HEK293 (cell line): ENCODE data around the gene RIN2.

ENCODE experiments used
- CTCF ChIA-PET: fragments of 350-600 bp; formaldehyde crosslinking; extraction: SDS; loops from one replicate; lab custom pipeline; 2021; ENCODE audit warnings: antibody characterized with exemption; lab: Yijun Ruan, JAX
- POLR2A ChIA-PET: fragments of 300-600 bp; formaldehyde crosslinking; extraction: SDS; loops from one replicate; lab custom pipeline; 2020; ENCODE audit warnings: antibody characterized with exemption, inconsistent platforms; lab: Yijun Ruan, JAX
- H3K27ac ChIP-seq: fragments of 200-500 bp; sonication (Bioruptor generic); 2 replicates; pipeline ENCODE4 v1.5.1; 2014; ENCODE audit warnings: low read depth, low read length, control low read depth, inconsistent platforms; ENCODE audit errors: extremely low read depth
- H3K36me3 ChIP-seq, 2 experiments: fragments of 200-500 bp in 1 of 2; sonication (Bioruptor generic) in 1 of 2; 1 replicate in 1 of 2; 2 replicates in 1 of 2; pipeline ENCODE4 v1.5.1; 2014 to 2017; ENCODE audit warnings: inconsistent platforms in 2 of 2, low read length in 2 of 2; ENCODE audit not compliant: control insufficient read depth in 2 of 2, insufficient read depth in 1 of 2
- H3K4me1 ChIP-seq: fragments of 200-500 bp; sonication (Bioruptor generic); 2 replicates; pipeline ENCODE4 v1.5.1; 2014; ENCODE audit warnings: mild to moderate bottlenecking, low read length, inconsistent platforms; ENCODE audit not compliant: control insufficient read depth, insufficient read depth
- H3K4me3 ChIP-seq: 2 replicates; pipeline ENCODE4 v1.5.1; 2011; ENCODE audit warnings: low read depth, mild to moderate bottlenecking, control low read depth, low read length, moderate library complexity
- H3K9me3 ChIP-seq: fragments of 200-500 bp; sonication (Bioruptor generic); 2 replicates; pipeline ENCODE4 v1.5.1; 2014; ENCODE audit warnings: low read depth, low read length, inconsistent platforms; ENCODE audit not compliant: control insufficient read depth, insufficient read depth
- BCL11B ChIP-seq: fragments of 450-650 bp; formaldehyde crosslinking; IDR thresholded peaks from 2 replicates; pipeline ENCODE4 v1.5.1; 2016; ENCODE audit warnings: low read depth, missing biosample characterization, missing genetic modification characterization
- HOXC10 ChIP-seq: sonication (generic); formaldehyde crosslinking; IDR thresholded peaks from 2 replicates; pipeline ENCODE4 v1.8.1; 2023; ENCODE audit warnings: mild to moderate bottlenecking, missing genetic modification reagents
- KLF1 ChIP-seq: fragments of 450-650 bp; formaldehyde crosslinking; IDR thresholded peaks from 2 replicates; pipeline ENCODE4 v1.5.1; 2016; ENCODE audit warnings: missing biosample characterization, missing genetic modification characterization
- KLF9 ChIP-seq: fragments of 450-650 bp; formaldehyde crosslinking; IDR thresholded peaks from 2 replicates; pipeline ENCODE4 v1.5.1; 2016; ENCODE audit warnings: missing biosample characterization, missing genetic modification characterization, low read depth
- PRDM6 ChIP-seq: fragments of 450-650 bp; formaldehyde crosslinking; IDR thresholded peaks from 2 replicates; pipeline ENCODE4 v1.5.1; 2017; ENCODE audit warnings: missing biosample characterization, missing genetic modification characterization
- SCRT2 ChIP-seq: fragments of 450-650 bp; formaldehyde crosslinking; IDR thresholded peaks from 2 replicates; pipeline ENCODE4 v1.5.1; 2016; ENCODE audit warnings: missing biosample characterization, missing genetic modification characterization
- SP2 ChIP-seq: fragments of 450-650 bp; formaldehyde crosslinking; IDR thresholded peaks from 2 replicates; pipeline ENCODE4 v1.5.1; 2016; ENCODE audit warnings: missing biosample characterization, missing genetic modification characterization
- SP3 ChIP-seq: fragments of 450-650 bp; formaldehyde crosslinking; IDR thresholded peaks from 2 replicates; pipeline ENCODE4 v1.5.1; 2016; ENCODE audit warnings: missing biosample characterization, missing genetic modification characterization
- TCF7L2 ChIP-seq: IDR thresholded peaks from 2 replicates; pipeline ENCODE4 v1.6.1; 2011; ENCODE audit warnings: low read depth, mild to moderate bottlenecking, inconsistent platforms, low read length, moderate library complexity, borderline replicate concordance
- ZBTB1 ChIP-seq: fragments of 450-650 bp; formaldehyde crosslinking; IDR thresholded peaks from 2 replicates; pipeline ENCODE4 v1.5.1; 2016; ENCODE audit warnings: missing biosample characterization, missing genetic modification characterization
- ZFP69B ChIP-seq: fragments of 450-650 bp; formaldehyde crosslinking; IDR thresholded peaks from 2 replicates; pipeline ENCODE4 v1.5.1; 2016; ENCODE audit warnings: missing biosample characterization, missing genetic modification characterization
- ZIC2 ChIP-seq: fragments of 450-650 bp; formaldehyde crosslinking; IDR thresholded peaks from 2 replicates; pipeline ENCODE4 v1.5.1; 2016; ENCODE audit warnings: missing biosample characterization, missing genetic modification characterization
- ZNF16 ChIP-seq: fragments of 450-650 bp; formaldehyde crosslinking; IDR thresholded peaks from 2 replicates; pipeline ENCODE4 v1.5.1; 2016; ENCODE audit warnings: low read depth, missing biosample characterization, missing genetic modification characterization
- ZNF169 ChIP-seq: fragments of 450-650 bp; formaldehyde crosslinking; IDR thresholded peaks from 2 replicates; pipeline ENCODE4 v1.5.1; 2016; ENCODE audit warnings: missing biosample characterization, missing genetic modification characterization
- ZNF175 ChIP-seq: fragments of 450-650 bp; formaldehyde crosslinking; IDR thresholded peaks from 2 replicates; pipeline ENCODE4 v1.5.1; 2016; ENCODE audit warnings: missing biosample characterization, missing genetic modification characterization
- ZNF19 ChIP-seq: fragments of 450-650 bp; formaldehyde crosslinking; IDR thresholded peaks from 2 replicates; pipeline ENCODE4; 2016; ENCODE audit warnings: missing biosample characterization, missing genetic modification characterization, low read depth
- ZNF202 ChIP-seq: fragments of 450-650 bp; formaldehyde crosslinking; IDR thresholded peaks from 2 replicates; pipeline ENCODE4 v1.5.1; 2016; ENCODE audit warnings: missing biosample characterization, missing genetic modification characterization, borderline replicate concordance
- ZNF211 ChIP-seq: fragments of 450-650 bp; formaldehyde crosslinking; IDR thresholded peaks from 2 replicates; pipeline ENCODE4 v1.5.1; 2016; ENCODE audit warnings: low read depth, missing biosample characterization, missing genetic modification characterization
- ZNF24 ChIP-seq: fragments of 450-650 bp; formaldehyde crosslinking; IDR thresholded peaks from 2 replicates; pipeline ENCODE4 v1.5.1; 2016; ENCODE audit warnings: missing biosample characterization, missing genetic modification characterization
- ZNF280D ChIP-seq: fragments of 450-650 bp; formaldehyde crosslinking; IDR thresholded peaks from 2 replicates; pipeline ENCODE4 v1.5.1; 2016; ENCODE audit warnings: missing biosample characterization, missing genetic modification characterization
- ZNF354C ChIP-seq: fragments of 450-650 bp; formaldehyde crosslinking; IDR thresholded peaks from 2 replicates; pipeline ENCODE4 v1.5.1; 2016; ENCODE audit warnings: missing biosample characterization, missing genetic modification characterization, low read depth, borderline replicate concordance
- ZNF48 ChIP-seq: fragments of 450-650 bp; formaldehyde crosslinking; IDR thresholded peaks from 2 replicates; pipeline ENCODE4 v1.5.1; 2016; ENCODE audit warnings: missing biosample characterization, missing genetic modification characterization
- ZNF529 ChIP-seq: fragments of 450-650 bp; formaldehyde crosslinking; IDR thresholded peaks from 2 replicates; pipeline ENCODE4 v1.5.1; 2017; ENCODE audit warnings: missing genetic modification characterization, missing biosample characterization; ENCODE audit not compliant: insufficient replicate concordance
- ZNF600 ChIP-seq: fragments of 450-650 bp; formaldehyde crosslinking; IDR thresholded peaks from 2 replicates; pipeline ENCODE4 v1.5.1; 2016; ENCODE audit warnings: missing biosample characterization, missing genetic modification characterization
- ZNF843 ChIP-seq: fragments of 450-650 bp; formaldehyde crosslinking; IDR thresholded peaks from 2 replicates; pipeline ENCODE4 v1.5.1; 2016; ENCODE audit warnings: missing biosample characterization, missing genetic modification characterization
- ZXDB ChIP-seq: fragments of 450-650 bp; formaldehyde crosslinking; IDR thresholded peaks from 2 replicates; pipeline ENCODE4 v1.5.1; 2016; ENCODE audit warnings: missing biosample characterization, missing genetic modification characterization

The RIN2 gene

GRCh38 chr20:19725814-19726525, 32.1 kb upstream of the RIN2 start:
- TF ChIP-seq ZIC2 (no peak), ZNF19 (tag by site-specific recombination) (no peak), ZXDB (tag by site-specific recombination) (no peak), ZNF211 (no peak), ZNF843 (no peak), ZBTB1 (tag by site-specific recombination) (no peak), ZNF24 (tag by site-specific recombination) (no peak), KLF1 (tag by site-specific recombination) (no peak), SCRT2 (no peak), SP2 (tag by site-specific recombination) (no peak), ZNF529 (tag by site-specific recombination) (no peak)
- POLR2A ChIA-PET, result no interaction called here
- Histone ChIP-seq H3K9me3 (no peaks in the 10 kb centered on the region), H3K36me3 (no peaks in the 10 kb centered on the region), H3K4me3 (no peak overlapping the region), H3K4me1 (no peaks in the 10 kb centered on the region), H3K27ac (no peak overlapping the region)
- CTCF ChIA-PET, result no interaction called here

- POLR2A ChIA-PET, result no interaction called here
- H3K4me1 ChIP-seq, result no peaks in the 10 kb centered on the region
- CTCF ChIA-PET, result no interaction called here
Measured at GRCh38 chr20:19727251-19727847, 30.7 kb upstream of the RIN2 start.

GRCh38 chr20:19729672-19730071, 28.4 kb upstream of the RIN2 start:
- no peak overlapping the region for H3K27ac ChIP-seq
- CTCF ChIA-PET, result no interaction called here
- no peaks in the 10 kb centered on the region for H3K4me1 ChIP-seq
- no peaks in the 10 kb centered on the region for H3K9me3 ChIP-seq
- no peaks in the 10 kb centered on the region for H3K36me3 ChIP-seq
- no peak overlapping the region for H3K4me3 ChIP-seq
- POLR2A ChIA-PET, result no interaction called here
- TF ChIP-seq ZNF16 (tag by site-specific recombination) (no peak), ZNF202 (no peak), BCL11B (tag by site-specific recombination) (no peak), ZNF169 (tag by site-specific recombination) (no peak), ZNF175 (tag by site-specific recombination) (no peak), ZNF600 (tag by site-specific recombination) (no peak), KLF9 (no peak), ZFP69B (no peak), TCF7L2 (no peak), ZNF354C (tag by site-specific recombination) (no peak), SP3 (tag by site-specific recombination) (no peak), PRDM6 (no peak), HOXC10 (CRISPR knock-in tag) (no peak), ZNF48 (no peak)

More at GRCh38 chr20:19727251-19727847, 30.7 kb upstream of the RIN2 start:
- no peak overlapping the region for H3K27ac ChIP-seq
- no peak overlapping the region for H3K4me3 ChIP-seq
- TF ChIP-seq ZNF280D (tag by site-specific recombination), result no peak
- no peaks in the 10 kb centered on the region for H3K9me3 ChIP-seq
- no peaks in the 10 kb centered on the region for H3K36me3 ChIP-seq
